GM18951 (cell line): ENCODE results near the gene RAB1A.

Experiments used
- POLR2A ChIP-seq: IDR thresholded peaks from 4 replicates; pipeline ENCODE4 v1.6.1; 2011; ENCODE audit warnings: mild to moderate bottlenecking; ENCODE audit not compliant: insufficient read length, insufficient read depth; ENCODE audit errors: extremely low read depth
- in situ Hi-C: fragments of 300-500 bp; cut with MboI; formaldehyde crosslinking; loops from one replicate; pipeline ENCODE4 v1.12.0; 2022; ENCODE audit warnings: low sequenced_read_pairs, mixed read lengths, inconsistent platforms; ENCODE audit not compliant: unreplicated experiment

The RAB1A gene

GRCh38 chr2:65040400-65041261 lies 89.3 kb downstream of the RAB1A start:
- in situ Hi-C loops, result loop anchor here (25.0 kb wide), 2 partner anchors 403 to 703 kb away; no protein-coding TSS in a partner anchor
- TF ChIP-seq POLR2A, result no peak

GRCh38 chr2:65039640-65040039 lies 90.3 kb downstream of the RAB1A start:
- no peak for TF ChIP-seq POLR2A
- in situ Hi-C loops, result loop anchor here (5.0 to 25.0 kb wide), 3 partner anchors 122 to 702 kb away; no protein-coding TSS in a partner anchor

GRCh38 chr2:65037178-65037577 lies 92.7 kb downstream of the RAB1A start:
- in situ Hi-C loops, result loop anchor here (5.0 to 25.0 kb wide), 3 partner anchors 120 to 700 kb away; no protein-coding TSS in a partner anchor
- no peak for TF ChIP-seq POLR2A
